SKM-1 (cell line): ENCODE data around the gene SPTBN4.
"Not testable (repeated sequence)": the region's sequence is repeated elsewhere in the genome, so short reads cannot be mapped to it uniquely, and the experiment has no call there.

Source experiments
- DNase-seq: peaks from one replicate; lab custom pipeline; 2025; ENCODE audit not compliant: unreplicated experiment; lab: John Stamatoyannopoulos, UW

SPTBN4 gene

GRCh38 chr19:40583283-40583682 is 116.5 kb downstream of the SPTBN4 start:
- no peak for DNase-seq

- no peak for DNase-seq
These were observed 117.2 kb downstream of the SPTBN4 start for GRCh38 chr19:40584007-40584406.

- DNase-seq = peak; percentile 45
These were observed 118.6 kb downstream of the SPTBN4 start for GRCh38 chr19:40585241-40585981.

- no peak for DNase-seq
These were observed 119.2 kb downstream of the SPTBN4 start for GRCh38 chr19:40585982-40586422.

GRCh38 chr19:40586611-40587010 is 119.8 kb downstream of the SPTBN4 start:
- DNase-seq = no peak

GRCh38 chr19:40588110-40588854 is 121.5 kb downstream of the SPTBN4 start:
- DNase-seq = no peak

- DNase-seq = no peak
These were observed 122.2 kb downstream of the SPTBN4 start for GRCh38 chr19:40588926-40589569.

- DNase-seq = no peak
These were observed 123.0 kb downstream of the SPTBN4 start for GRCh38 chr19:40589591-40590429.

GRCh38 chr19:40590464-40591265 is 123.9 kb downstream of the SPTBN4 start:
- DNase-seq = no peak

- not testable (repeated sequence) for DNase-seq
These were observed 124.9 kb downstream of the SPTBN4 start for GRCh38 chr19:40591724-40592123.

- DNase-seq = peak; percentile 39
These were observed 125.4 kb downstream of the SPTBN4 start for GRCh38 chr19:40592170-40592569.

- no peak for DNase-seq
These were observed 127.5 kb downstream of the SPTBN4 start for GRCh38 chr19:40594255-40594654.

GRCh38 chr19:40594657-40595091 is 127.9 kb downstream of the SPTBN4 start:
- no peak for DNase-seq

GRCh38 chr19:40596608-40597328 is 130.0 kb downstream of the SPTBN4 start:
- DNase-seq = no peak

GRCh38 chr19:40597329-40597838 is 130.6 kb downstream of the SPTBN4 start:
- DNase-seq = no peak

- peak; percentile 37 for DNase-seq
These were observed 131.5 kb downstream of the SPTBN4 start for GRCh38 chr19:40598121-40598917.

- no peak for DNase-seq
These were observed 132.1 kb downstream of the SPTBN4 start for GRCh38 chr19:40598918-40599307.

- no peak for DNase-seq
These were observed 132.6 kb downstream of the SPTBN4 start for GRCh38 chr19:40599331-40599901.
